Stimulated activated naive CD8-positive, alpha-beta T cell treated with anti-CD3 and anti-CD28 coated beads, Interleukin-15, amount 100 ng/mL, for 72 hours (primary cell): Measurements from ENCODE around the gene CCDC91.

Experiments
- ATAC-seq: fragments of 150-1000 bp; cut with Tn5 transposase; 2 replicates; pipeline ENCODE4 v1.10.0; 2021; ENCODE audit warnings: mild to moderate bottlenecking, moderate library complexity
- DNase-seq, 2 donors: peaks; one replicate each; pipeline ENCODE4 v3.0.0; 2021 to 2022
- H3K27ac Mint-ChIP-seq, 2 donors: one replicate each; pipeline ENCODE4 v1.8.0; 2022; ENCODE audit warnings: mild to moderate bottlenecking in 2 of 2, mixed read lengths in 2 of 2, moderate library complexity in 2 of 2
- H3K27me3 Mint-ChIP-seq: one replicate; pipeline ENCODE4 v1.8.0; 2022; ENCODE audit warnings: mixed read lengths
- H3K4me1 Mint-ChIP-seq: one replicate; pipeline ENCODE4 v1.8.0; 2022; ENCODE audit warnings: mild to moderate bottlenecking, mixed read lengths
- H3K4me3 Mint-ChIP-seq, 2 donors: one replicate each; pipeline ENCODE4 v1.8.0; 2022; ENCODE audit warnings: mild to moderate bottlenecking in 2 of 2, mixed read lengths in 2 of 2, moderate library complexity in 1 of 2
- H3K9me3 Mint-ChIP-seq, 2 donors: one replicate each; pipeline ENCODE4 v1.8.0; 2022; ENCODE audit warnings: mixed read lengths in 2 of 2

Gene CCDC91

GRCh38 chr12:28383368-28383767 is 193.1 kb downstream of the CCDC91 start:
- DNase-seq (no peak), ATAC-seq (no peak)
- no peak overlapping the region for H3K27ac Mint-ChIP-seq
- H3K9me3 Mint-ChIP-seq = no peaks in the 10 kb centered on the region
- H3K4me3 Mint-ChIP-seq = no peak overlapping the region
- H3K27me3 Mint-ChIP-seq = no peaks in the 10 kb centered on the region
- no peaks in the 10 kb centered on the region for H3K4me1 Mint-ChIP-seq

- ATAC-seq = no peak
- Mint-ChIP-seq H3K27me3 (no peaks in the 10 kb centered on the region), H3K27ac (no peak overlapping the region), H3K4me3 (no peak overlapping the region), H3K4me1 (no peaks in the 10 kb centered on the region), H3K9me3 (no peaks in the 10 kb centered on the region)
- no peak for DNase-seq
Observed at GRCh38 chr12:28388879-28389278, 198.6 kb downstream of the CCDC91 start.

GRCh38 chr12:28390206-28390605 is 199.9 kb downstream of the CCDC91 start:
- ATAC-seq (no peak), DNase-seq (no peak)
- no peaks in the 10 kb centered on the region for H3K4me1 Mint-ChIP-seq
- no peak overlapping the region for H3K4me3 Mint-ChIP-seq
- no peaks in the 10 kb centered on the region for H3K27me3 Mint-ChIP-seq
- H3K9me3 Mint-ChIP-seq = peaks cover 0 to 2% of the 10 kb centered on the region in 2 donors
- H3K27ac Mint-ChIP-seq = no peak overlapping the region

GRCh38 chr12:28390761-28391385 is 200.6 kb downstream of the CCDC91 start:
- Mint-ChIP-seq H3K4me1 (no peaks in the 10 kb centered on the region), H3K27me3 (no peaks in the 10 kb centered on the region), H3K9me3 (peaks cover 0 to 7% of the 10 kb centered on the region in 2 donors), H3K4me3 (no peak overlapping the region), H3K27ac (no peak overlapping the region)
- DNase-seq (no peak), ATAC-seq (no peak)

GRCh38 chr12:28409892-28410291 is 219.6 kb downstream of the CCDC91 start:
- no peaks in the 10 kb centered on the region for H3K27me3 Mint-ChIP-seq

GRCh38 chr12:28413460-28414109 is 223.3 kb downstream of the CCDC91 start:
- H3K27me3 Mint-ChIP-seq = no peaks in the 10 kb centered on the region
- no peak for DNase-seq
- no peak overlapping the region for H3K4me3 Mint-ChIP-seq
- H3K4me1 Mint-ChIP-seq = peaks cover 10% of the 10 kb centered on the region
- H3K9me3 Mint-ChIP-seq = no peaks in the 10 kb centered on the region
- H3K27ac Mint-ChIP-seq = no peak overlapping the region
- ATAC-seq = no peak

More at GRCh38 chr12:28409892-28410291, 219.6 kb downstream of the CCDC91 start:
- no peak overlapping the region for H3K27ac Mint-ChIP-seq
- peaks cover 10% of the 10 kb centered on the region for H3K4me1 Mint-ChIP-seq
- ATAC-seq (no peak), DNase-seq (no peak)
- no peaks in the 10 kb centered on the region for H3K9me3 Mint-ChIP-seq
- no peak overlapping the region for H3K4me3 Mint-ChIP-seq

GRCh38 chr12:28415755-28416154 is 225.5 kb downstream of the CCDC91 start:
- Mint-ChIP-seq H3K27me3 (no peaks in the 10 kb centered on the region), H3K27ac (no peak overlapping the region), H3K9me3 (no peaks in the 10 kb centered on the region), H3K4me3 (no peak overlapping the region), H3K4me1 (peaks cover 10% of the 10 kb centered on the region)
- no peak for DNase-seq
- ATAC-seq = no peak

GRCh38 chr12:28421374-28421773 is 231.1 kb downstream of the CCDC91 start:
- Mint-ChIP-seq H3K27ac (no peak overlapping the region), H3K4me1 (peaks cover 5% of the 10 kb centered on the region), H3K4me3 (no peak overlapping the region), H3K9me3 (peaks cover 7% of the 10 kb centered on the region in 2 donors), H3K27me3 (no peaks in the 10 kb centered on the region)
- DNase-seq = no peak
- ATAC-seq = no peak

GRCh38 chr12:28424965-28425364 is 234.7 kb downstream of the CCDC91 start:
- Mint-ChIP-seq H3K4me1 (peaks cover 5% of the 10 kb centered on the region), H3K4me3 (no peak overlapping the region), H3K27ac (no peak overlapping the region), H3K9me3 (peaks cover 7% of the 10 kb centered on the region in 2 donors), H3K27me3 (no peaks in the 10 kb centered on the region)
- ATAC-seq (no peak), DNase-seq (no peak)

- Mint-ChIP-seq H3K27ac (peak overlapping the region in 1 of 2 donors; percentile 36), H3K27me3 (no peaks in the 10 kb centered on the region)
Observed at GRCh38 chr12:28425526-28425925, 235.3 kb downstream of the CCDC91 start.

GRCh38 chr12:28427046-28427445 is 236.8 kb downstream of the CCDC91 start:
- H3K27me3 Mint-ChIP-seq = no peaks in the 10 kb centered on the region
- DNase-seq (no peak), ATAC-seq (no peak)
- peak overlapping the region in 1 of 2 donors; percentile 31 for H3K27ac Mint-ChIP-seq
- no peak overlapping the region for H3K4me3 Mint-ChIP-seq
- peaks cover 0 to under 1% of the 10 kb centered on the region in 2 donors for H3K9me3 Mint-ChIP-seq
- H3K4me1 Mint-ChIP-seq = peaks cover 5% of the 10 kb centered on the region

More at GRCh38 chr12:28425526-28425925, 235.3 kb downstream of the CCDC91 start:
- H3K4me1 Mint-ChIP-seq = peaks cover 5% of the 10 kb centered on the region
- ATAC-seq (no peak), DNase-seq (no peak)
- H3K4me3 Mint-ChIP-seq = no peak overlapping the region
- peaks cover 7% of the 10 kb centered on the region in 2 donors for H3K9me3 Mint-ChIP-seq

- ATAC-seq = no peak
- Mint-ChIP-seq H3K27ac (no peak overlapping the region), H3K9me3 (no peaks in the 10 kb centered on the region), H3K27me3 (no peaks in the 10 kb centered on the region), H3K4me1 (no peaks in the 10 kb centered on the region), H3K4me3 (no peak overlapping the region)
- DNase-seq = no peak
Observed at GRCh38 chr12:28440081-28440608, 249.9 kb downstream of the CCDC91 start.

GRCh38 chr12:28442101-28442500 is 251.8 kb downstream of the CCDC91 start:
- Mint-ChIP-seq H3K27ac (no peak overlapping the region), H3K4me1 (no peaks in the 10 kb centered on the region), H3K9me3 (no peaks in the 10 kb centered on the region), H3K4me3 (no peak overlapping the region), H3K27me3 (no peaks in the 10 kb centered on the region)
- no peak for ATAC-seq
- no peak for DNase-seq

- ATAC-seq (no peak), DNase-seq (no peak)
- Mint-ChIP-seq H3K27me3 (no peaks in the 10 kb centered on the region), H3K4me1 (no peaks in the 10 kb centered on the region), H3K4me3 (no peak overlapping the region), H3K9me3 (no peaks in the 10 kb centered on the region), H3K27ac (no peak overlapping the region)
Observed at GRCh38 chr12:28443337-28443736, 253.1 kb downstream of the CCDC91 start.

- Mint-ChIP-seq H3K4me1 (no peaks in the 10 kb centered on the region), H3K9me3 (no peaks in the 10 kb centered on the region)
- DNase-seq = no peak
Observed at GRCh38 chr12:28446031-28446430, 255.8 kb downstream of the CCDC91 start.

GRCh38 chr12:28453686-28454085 is 263.4 kb downstream of the CCDC91 start:
- no peaks in the 10 kb centered on the region for H3K4me1 Mint-ChIP-seq
- no peaks in the 10 kb centered on the region for H3K9me3 Mint-ChIP-seq
- H3K27ac Mint-ChIP-seq = no peak overlapping the region
- DNase-seq (no peak), ATAC-seq (no peak)
- H3K4me3 Mint-ChIP-seq = no peak overlapping the region
- no peaks in the 10 kb centered on the region for H3K27me3 Mint-ChIP-seq

More at GRCh38 chr12:28446031-28446430, 255.8 kb downstream of the CCDC91 start:
- H3K27me3 Mint-ChIP-seq = no peaks in the 10 kb centered on the region
- no peak overlapping the region for H3K27ac Mint-ChIP-seq
- ATAC-seq = no peak
- no peak overlapping the region for H3K4me3 Mint-ChIP-seq
